Inferior parietal cortex (tissue), 1 donor: ENCODE data around the gene TMEM18.

Source experiments
- DNase-seq: peaks from one replicate; pipeline ENCODE4 v3.0.0-alpha.2; 2016; ENCODE audit errors: extremely low spot score

Gene TMEM18

GRCh38 chr2:634636-635388, 42.4 kb downstream of the TMEM18 start:
- no peak for DNase-seq

- DNase-seq, result no peak
These were observed 43.2 kb downstream of the TMEM18 start for GRCh38 chr2:634041-634440.

GRCh38 chr2:633371-633770, 43.8 kb downstream of the TMEM18 start:
- no peak for DNase-seq

GRCh38 chr2:632471-632870, 44.7 kb downstream of the TMEM18 start:
- no peak for DNase-seq

GRCh38 chr2:631741-632140, 45.5 kb downstream of the TMEM18 start:
- DNase-seq, result no peak

GRCh38 chr2:630451-631320, 46.5 kb downstream of the TMEM18 start:
- DNase-seq, result no peak

GRCh38 chr2:629961-630360, 47.2 kb downstream of the TMEM18 start:
- DNase-seq, result no peak

GRCh38 chr2:628651-629050, 48.6 kb downstream of the TMEM18 start:
- DNase-seq, result no peak

- no peak for DNase-seq
These were observed 49.2 kb downstream of the TMEM18 start for GRCh38 chr2:627926-628560.

GRCh38 chr2:627340-627709, 49.9 kb downstream of the TMEM18 start:
- DNase-seq, result no peak

- no peak for DNase-seq
These were observed 50.5 kb downstream of the TMEM18 start for GRCh38 chr2:626491-627339.

GRCh38 chr2:625415-626333, 51.5 kb downstream of the TMEM18 start:
- no peak for DNase-seq

GRCh38 chr2:624551-625347, 52.5 kb downstream of the TMEM18 start:
- DNase-seq, result no peak

GRCh38 chr2:624096-624495, 53.1 kb downstream of the TMEM18 start:
- DNase-seq, result no peak

- DNase-seq, result no peak
These were observed 53.9 kb downstream of the TMEM18 start for GRCh38 chr2:623130-623922.

- no peak for DNase-seq
These were observed 54.8 kb downstream of the TMEM18 start for GRCh38 chr2:622357-622756.

- no peak for DNase-seq
These were observed 55.7 kb downstream of the TMEM18 start for GRCh38 chr2:621303-622099.
